Measurements from ENCODE around the gene SUMO3. TPM values are rescaled to one million over a fixed set of nuclear protein-coding genes. Genes with fewer than 3 reads are reported as not detected.

Gene SUMO3
- total RNA-seq, 1 donor from 2014 or later: 66.5 TPM

GRCh38 chr21:44757731-44758130 lies 60.1 kb downstream of the SUMO3 start:
- intact Hi-C loops (cut with DNase I): no loop called here
- DNase-seq (no peak), ATAC-seq (ENCODE audit: poor library complexity) (no peak)

GRCh38 chr21:44756423-44757185 lies 61.3 kb downstream of the SUMO3 start:
- ATAC-seq (ENCODE audit: poor library complexity): no peak
- intact Hi-C loops (cut with DNase I): no loop called here

More at GRCh38 chr21:44756423-44757185, 61.3 kb downstream of the SUMO3 start:
- no peak for DNase-seq

Other genes with a start within 250 kb of the SUMO3 start
- gene KRTAP10-4, start 244.3 kb downstream of the SUMO3 start, total RNA-seq: not detected
- gene KRTAP10-5, start 237.5 kb downstream of the SUMO3 start, total RNA-seq: not detected
- gene KRTAP10-6, start 225.6 kb downstream of the SUMO3 start, total RNA-seq: not detected
- not detected for gene KRTAP10-7, start 217.5 kb downstream of the SUMO3 start, total RNA-seq
- gene KRTAP10-8, start 206.0 kb downstream of the SUMO3 start, total RNA-seq: not detected
- gene KRTAP10-9, start 191.0 kb downstream of the SUMO3 start, total RNA-seq: not detected
- gene KRTAP10-10, start 180.7 kb downstream of the SUMO3 start, total RNA-seq: not detected
- gene KRTAP10-11, start 171.6 kb downstream of the SUMO3 start, total RNA-seq: not detected
- gene KRTAP12-4, start 163.4 kb downstream of the SUMO3 start, total RNA-seq: not detected
- not detected for gene KRTAP12-3, start 160.1 kb downstream of the SUMO3 start, total RNA-seq
- not detected for gene KRTAP12-2, start 151.1 kb downstream of the SUMO3 start, total RNA-seq
- gene KRTAP12-1, start 135.9 kb downstream of the SUMO3 start, total RNA-seq: not detected
- gene KRTAP10-12, start 120.9 kb downstream of the SUMO3 start, total RNA-seq: not detected
- 0.51 TPM for gene TSPEAR, start 106.5 kb downstream of the SUMO3 start, total RNA-seq
- 64.5 TPM for gene UBE2G2, start 16.2 kb downstream of the SUMO3 start, total RNA-seq
- 133 TPM for gene PTTG1IP, start 55.6 kb upstream of the SUMO3 start, total RNA-seq
- gene ITGB2, start 102.8 kb upstream of the SUMO3 start, total RNA-seq: 23.8 TPM
- 77.4 TPM for gene SLX9, start 122.0 kb upstream of the SUMO3 start, total RNA-seq